NCI-H2196 (cell line): ENCODE data around the gene EEF1AKMT2.

ENCODE experiments used
- DNase-seq: peaks from one replicate; lab custom pipeline; 2025; ENCODE audit not compliant: unreplicated experiment; lab: John Stamatoyannopoulos, UW

The EEF1AKMT2 gene

DNA sequence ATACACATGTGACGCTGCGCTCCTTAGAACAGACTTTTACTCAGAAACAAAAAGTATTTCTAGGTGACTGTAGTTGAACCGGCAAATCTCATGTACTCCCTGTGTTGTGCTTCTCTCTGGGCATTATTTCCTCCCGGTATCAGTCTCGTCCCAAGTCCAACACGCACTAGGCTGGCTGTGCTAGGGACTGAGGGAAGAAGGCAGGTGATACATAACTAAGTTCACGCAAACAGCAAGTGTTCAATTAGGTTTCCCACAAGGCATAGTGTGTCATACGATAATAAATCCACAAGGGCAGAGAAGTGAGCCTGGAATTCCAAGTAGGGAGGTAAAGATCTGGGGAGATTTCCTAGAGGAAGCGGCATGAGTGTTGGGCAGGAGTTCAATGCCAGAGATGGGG, 67.9 kb downstream of the EEF1AKMT2 start:
- DNase-seq = no peak

DNA sequence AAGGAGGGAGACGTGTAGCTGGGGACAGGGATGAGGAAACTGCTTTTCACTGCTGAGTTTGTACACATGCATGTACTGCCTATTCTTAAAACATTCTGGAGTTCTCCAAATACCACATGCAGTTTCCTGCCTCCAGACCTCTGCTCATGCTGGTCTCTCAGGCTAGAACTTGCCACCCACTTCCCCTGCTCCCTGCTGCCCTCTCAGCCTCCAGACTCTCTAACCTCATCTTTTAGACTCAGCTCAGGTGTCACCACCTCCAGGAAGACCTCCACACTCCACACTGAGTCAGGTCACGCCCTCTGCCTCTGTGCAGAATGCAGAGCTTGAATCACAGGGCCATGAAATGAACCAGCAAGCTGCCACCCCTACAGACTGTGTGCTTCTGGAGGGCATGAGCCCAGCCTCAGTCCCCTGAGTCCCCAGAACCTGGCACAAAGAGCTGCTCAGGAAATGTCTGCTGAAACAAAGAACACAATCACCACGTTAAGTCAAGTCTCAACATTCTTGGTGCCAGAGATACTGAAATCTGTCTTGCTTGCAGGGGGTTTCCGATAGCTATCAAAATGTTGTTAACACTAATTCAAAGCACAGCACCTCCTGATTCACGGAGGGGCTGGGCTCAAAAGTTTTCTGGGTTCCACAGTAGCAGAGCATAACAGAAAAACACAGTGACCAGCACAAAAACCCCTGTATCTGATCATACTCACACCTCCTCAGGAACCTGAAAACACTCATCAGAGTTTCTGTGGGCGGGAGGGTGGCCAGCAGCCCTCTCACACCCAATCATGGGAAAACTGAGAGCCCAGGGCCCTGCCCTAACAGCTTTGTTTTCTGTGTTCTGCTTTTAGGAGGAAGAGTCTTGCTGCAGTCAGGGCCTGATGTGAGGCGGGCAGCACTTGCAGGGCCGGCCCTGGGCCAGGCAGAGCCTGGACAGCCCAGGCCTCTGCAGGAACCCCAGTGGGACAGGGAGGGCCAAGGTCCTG, 68.6 kb downstream of the EEF1AKMT2 start:
- DNase-seq = no peak

DNA sequence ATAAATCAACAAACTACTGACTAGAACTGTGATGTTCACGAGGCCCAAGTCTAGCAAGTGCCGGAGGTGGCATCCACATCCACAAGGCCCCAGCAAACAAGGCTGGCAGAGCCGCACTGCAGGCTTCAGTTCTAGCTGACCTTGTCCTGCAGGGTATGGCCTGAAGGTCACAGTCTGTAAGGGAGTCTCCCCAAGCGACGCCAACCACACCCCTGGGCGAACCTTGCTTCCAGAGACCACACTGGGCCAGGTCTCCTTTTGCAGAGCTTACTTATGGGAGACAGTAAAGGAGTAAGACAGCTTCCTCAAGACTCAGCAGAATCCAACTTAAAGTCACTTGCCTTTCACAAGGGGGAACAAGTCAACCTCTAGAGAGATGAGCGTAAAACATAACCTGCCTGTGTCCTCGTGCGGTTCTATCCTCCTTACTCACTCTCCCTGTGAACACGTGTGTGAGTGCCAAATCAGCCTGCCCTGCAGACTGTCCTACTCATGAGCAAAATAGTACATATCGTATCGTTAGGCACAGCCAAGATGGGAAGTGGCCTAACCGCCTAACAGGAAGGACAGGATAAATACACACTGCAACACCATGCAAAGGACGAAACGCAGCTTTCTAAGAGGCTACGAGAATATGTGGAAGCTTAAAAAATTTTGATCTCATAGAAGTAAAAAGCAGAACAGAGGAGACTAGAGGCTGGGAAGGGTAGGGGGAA, 70.2 kb downstream of the EEF1AKMT2 start:
- no peak for DNase-seq

DNA sequence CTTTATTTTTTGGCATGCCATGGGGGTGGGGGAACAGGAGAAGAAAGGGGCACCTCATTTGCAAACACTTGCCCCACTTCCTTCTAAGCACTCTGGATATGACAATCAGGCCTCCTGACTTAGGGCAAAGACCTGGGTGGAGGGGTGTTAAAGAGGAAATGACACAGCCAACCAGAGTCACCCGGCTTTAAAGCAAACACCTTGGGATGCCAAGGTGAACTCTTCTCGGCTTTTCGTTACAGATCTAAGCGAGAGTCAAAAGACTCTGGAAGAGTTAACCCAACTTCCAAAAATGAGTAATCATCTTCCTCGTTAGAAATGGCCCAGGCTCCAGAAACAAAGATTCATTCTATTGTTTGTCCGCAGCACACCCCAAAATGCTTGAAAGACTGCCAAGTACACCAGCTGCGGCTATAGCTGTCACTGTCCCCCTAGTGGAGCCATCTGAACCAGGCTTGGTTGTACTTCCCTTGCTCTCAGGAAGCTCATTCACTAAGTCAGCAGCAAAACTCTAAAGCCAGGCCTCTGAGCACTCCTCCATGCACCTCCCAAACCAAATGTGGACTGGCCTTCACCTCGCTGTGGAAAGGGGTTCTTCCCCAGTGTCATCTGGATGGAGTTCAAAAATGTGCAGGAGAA, 72.4 kb downstream of the EEF1AKMT2 start:
- no peak for DNase-seq

DNA sequence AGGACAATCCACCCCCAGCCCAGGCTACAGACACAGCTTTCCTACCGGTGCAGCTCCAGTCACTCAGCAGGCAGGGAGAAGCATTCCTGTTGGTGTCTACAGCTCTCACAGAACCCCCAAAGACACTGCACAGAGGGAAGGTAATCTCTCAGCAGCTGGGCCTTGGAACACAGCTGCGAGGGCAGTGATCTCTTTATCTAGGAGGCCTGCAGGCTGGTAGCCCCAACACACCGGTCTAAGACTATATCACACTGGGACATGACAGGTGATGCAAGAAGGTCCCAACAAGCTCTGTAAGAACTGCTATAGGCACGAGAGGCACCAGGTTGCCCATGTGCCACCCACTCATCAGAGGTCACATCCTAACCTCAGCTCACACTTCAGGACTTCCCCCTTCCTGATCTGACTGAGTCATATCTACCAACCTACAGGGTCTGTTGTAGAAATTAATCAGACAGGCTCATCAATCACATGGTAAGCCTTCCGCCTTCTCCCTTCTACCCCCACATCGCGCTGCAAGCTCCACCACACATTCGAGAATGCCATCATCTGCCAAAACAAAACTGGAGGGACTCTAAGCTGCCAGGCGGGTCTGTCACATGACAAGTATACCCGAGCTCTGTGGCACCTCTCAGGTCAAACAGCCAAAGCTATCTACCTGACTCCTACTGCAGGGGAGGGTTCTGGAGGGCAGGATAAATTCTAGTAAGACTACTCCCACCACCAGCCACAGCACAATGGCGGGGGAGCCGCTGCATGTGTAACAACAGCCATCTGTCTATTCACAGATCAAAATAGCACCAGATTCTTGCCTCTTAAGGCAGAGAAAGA, 73.6 kb downstream of the EEF1AKMT2 start:
- DNase-seq = no peak

DNA sequence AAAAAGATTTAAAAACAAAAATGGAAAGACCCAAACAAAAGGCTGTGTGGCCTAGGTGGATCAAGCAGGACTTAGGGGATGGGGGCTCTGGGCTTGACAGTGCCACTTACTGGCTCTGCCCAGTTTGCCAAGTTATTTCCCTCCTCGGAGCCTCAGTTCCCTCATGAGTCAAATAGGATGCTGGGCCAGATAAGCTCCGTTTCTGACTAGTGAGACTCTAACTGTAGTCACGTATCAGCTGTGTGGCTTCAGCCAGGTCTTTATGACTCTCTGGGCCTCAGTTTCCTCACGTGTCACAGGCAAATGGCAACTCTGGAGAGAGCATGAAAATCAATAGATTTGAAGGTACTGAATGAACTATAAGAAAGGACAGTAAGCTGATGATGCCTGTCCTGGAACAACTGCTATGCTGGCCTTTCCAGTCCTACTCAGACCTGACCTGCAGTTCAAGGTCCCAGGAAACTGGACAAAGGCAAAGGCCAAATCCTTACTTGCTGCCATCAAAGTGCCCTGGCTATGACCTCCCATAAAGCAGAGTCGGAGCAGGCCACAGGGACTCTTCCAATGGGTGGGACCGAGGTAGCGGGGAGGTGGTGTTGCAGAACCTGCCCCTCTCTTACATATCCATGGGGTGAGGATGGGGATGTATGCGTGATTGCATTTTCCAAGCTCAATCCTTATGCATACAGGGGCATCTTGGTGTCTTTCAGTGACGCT, 74.5 kb downstream of the EEF1AKMT2 start:
- no peak for DNase-seq

DNA sequence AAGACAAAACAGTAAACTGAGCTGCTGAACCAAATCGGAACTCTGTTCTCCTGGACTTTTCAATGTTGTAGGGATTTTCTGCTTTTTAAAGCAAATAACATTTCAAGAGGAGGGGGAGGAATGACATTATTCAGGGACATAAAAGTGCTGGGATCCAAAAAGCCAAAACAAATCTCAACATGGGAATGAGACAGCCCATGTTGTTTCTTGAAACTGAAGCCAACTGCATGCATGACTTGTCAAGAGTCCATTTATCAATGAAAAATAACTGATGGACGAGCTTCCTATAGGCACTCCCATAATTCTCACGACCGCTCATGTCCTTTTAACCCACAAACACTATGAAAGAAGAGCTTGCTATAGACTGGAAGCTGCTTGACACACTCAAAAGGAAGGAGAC, 75.3 kb downstream of the EEF1AKMT2 start:
- DNase-seq = no peak

DNA sequence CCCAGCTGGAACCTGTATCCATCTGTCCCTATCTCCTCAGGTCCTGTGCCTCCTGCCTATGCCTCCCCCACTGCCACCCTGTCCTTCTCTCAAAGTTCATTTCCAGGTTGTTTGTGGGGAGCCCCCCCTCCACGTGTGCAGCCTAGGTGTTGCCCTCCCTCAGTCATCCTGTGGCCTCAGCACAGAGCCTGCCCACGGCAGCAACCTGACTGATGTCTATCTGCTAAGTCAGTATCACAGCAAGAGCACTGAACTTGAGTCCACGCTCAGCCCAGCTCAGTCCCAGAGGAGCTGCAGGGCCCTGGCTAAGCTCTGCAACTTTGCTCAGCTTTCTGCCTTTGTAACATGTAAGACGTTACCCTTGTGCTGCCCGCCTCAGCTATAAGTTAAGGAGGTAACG, 76.2 kb downstream of the EEF1AKMT2 start:
- no peak for DNase-seq

DNA sequence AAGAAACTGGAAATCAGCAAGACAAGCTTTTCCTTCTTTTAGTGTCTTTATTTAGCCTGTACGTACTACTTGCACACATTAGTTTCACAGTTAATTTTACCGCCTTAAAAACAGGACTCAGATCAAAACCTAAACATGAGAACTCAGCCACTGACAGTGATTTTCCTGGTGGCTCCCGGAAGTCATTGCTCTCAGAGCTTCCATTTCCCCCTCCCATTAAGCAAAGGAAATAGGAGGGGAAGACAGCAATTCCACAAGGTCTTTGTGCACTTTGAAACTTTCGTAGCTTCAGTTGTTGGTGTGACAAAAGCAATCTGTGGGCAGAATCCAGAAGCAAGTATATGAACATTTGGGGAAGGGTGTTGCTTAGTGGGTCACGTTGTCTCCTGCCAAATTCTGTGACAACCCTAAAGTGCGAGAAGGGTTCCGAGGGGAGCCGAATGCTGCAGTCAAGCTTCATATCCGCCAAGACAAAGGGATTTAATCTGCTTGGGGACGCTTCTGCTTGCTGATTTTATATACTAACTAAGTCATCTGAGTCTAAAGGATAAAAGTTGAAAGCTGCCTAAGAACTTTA, 77.9 kb downstream of the EEF1AKMT2 start:
- no peak for DNase-seq

DNA sequence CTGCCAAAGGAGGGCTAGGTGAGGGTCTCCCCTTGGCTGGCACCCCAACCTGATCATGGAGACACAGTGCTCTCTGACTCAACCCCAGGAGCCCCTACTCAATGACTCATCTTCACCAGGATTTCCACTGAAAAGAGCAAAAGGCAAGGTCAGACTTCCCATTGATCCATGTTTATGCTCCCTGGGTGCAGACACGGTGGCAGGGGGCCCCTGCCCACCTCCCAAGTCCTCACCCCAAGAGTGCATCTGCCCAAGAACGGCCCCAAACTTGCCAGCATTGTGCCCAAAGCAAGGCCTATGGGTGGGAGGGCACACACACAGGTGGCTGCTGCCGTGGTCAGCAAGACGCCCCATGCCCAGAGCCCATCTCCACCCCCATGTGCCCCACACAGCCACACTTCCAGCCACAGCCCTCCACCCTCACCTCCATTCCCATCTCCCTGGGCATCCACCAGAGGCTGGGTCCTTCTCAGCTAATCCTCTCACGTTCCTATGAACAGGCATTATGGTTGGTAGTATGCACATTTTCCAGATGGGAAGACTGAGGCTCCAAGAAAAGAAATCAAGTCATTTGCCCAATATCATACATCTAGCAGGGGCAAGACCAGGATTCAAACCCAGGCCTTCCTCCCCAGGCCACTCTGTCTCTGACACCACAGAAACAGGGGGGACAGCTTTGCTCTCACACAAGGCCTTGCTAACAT, 78.8 kb downstream of the EEF1AKMT2 start:
- DNase-seq = no peak

DNA sequence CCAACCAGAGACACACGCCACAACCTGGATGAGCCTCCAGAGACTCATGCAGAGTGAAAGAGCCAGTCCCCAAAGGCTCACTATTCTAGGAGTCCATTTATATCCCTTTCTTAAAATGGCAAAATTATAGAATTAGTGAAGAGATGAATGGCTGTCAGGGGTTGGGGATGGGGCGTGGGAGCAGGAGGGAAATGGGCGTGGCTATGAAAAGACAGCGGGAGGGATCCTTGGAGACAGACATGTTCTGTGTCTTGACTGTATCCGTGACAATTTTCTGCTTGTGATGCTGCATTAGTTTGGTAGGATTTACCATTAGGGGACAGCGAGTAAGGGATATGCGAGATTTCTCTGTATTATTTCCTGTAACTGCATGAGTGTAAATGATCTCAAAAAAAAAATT, 80.5 kb downstream of the EEF1AKMT2 start:
- DNase-seq = no peak

DNA sequence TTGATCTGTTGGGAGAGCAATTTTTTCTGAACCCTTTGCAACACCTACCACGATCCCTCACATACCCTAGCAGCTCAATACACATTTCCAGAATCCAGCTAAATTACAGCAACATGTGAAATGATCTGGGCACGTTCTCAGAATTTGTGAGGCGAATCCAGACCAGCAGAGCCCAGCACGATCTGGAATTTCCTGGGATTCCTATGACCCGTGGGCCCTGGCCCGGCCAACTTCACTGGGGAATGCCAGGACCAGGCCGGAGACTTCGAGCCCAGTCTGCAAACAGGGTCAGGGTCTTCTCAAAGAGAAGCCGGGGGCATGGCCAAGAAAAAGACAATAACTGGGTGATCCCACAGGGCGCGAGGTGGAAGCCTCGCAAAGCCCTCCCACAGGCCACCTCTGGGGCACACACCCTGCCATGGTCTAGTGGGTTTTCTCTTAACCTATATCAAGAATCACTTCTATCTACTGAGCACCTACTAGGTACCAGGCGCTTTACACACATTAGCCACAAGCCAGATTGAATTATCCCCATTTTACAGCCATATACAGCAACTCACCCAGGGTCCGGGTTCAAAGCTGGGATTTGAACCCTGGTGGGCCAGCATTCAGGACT, 81.3 kb downstream of the EEF1AKMT2 start:
- no peak for DNase-seq

DNA sequence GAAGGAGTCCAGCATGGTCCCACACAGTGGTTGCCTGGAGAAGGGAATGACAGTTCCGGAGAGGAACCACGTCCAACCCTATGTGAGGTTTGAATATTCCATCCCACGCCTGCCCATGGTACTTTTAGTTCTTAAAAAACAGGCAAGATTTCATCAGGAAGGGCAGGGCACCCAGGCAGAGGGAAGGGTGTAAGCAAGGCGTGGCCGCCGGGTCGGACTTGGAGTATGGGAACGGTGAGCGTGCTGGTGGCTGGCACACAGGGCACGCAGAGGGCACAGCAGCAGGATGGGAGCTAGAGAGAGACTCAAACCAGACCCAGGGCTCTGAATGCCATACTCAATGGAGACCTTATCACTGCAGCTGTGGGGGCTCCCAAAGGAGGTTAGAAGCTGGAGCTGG, 81.8 kb downstream of the EEF1AKMT2 start:
- DNase-seq = no peak

DNA sequence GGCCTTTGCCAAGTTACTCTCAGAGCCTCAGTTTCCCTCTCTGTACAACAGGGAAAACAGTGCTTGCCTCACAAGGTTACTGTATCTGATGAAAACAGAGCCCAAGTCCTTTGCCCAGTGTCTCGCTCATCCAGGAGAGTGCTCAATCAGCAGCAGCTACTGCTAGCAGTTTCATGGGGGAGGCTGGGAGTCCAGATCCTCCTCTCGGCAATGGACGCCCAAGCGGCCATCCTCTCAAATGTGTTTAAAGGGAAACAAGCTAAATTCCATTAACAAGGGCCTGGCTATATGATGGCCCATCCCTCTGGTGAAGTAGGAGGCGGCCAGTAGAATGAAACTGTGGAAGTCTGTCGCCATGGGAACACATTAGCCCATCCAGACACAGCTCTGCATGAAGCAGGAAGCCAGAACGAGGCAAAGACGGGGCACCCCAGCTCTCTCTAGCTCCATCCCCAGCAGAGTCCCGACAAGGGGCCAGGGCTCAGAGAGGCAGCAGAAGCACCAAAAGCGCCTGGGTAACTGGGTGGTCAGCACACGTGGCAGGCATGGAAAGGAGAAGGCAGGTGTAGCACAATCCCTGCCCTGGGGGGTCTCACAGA, 82.7 kb downstream of the EEF1AKMT2 start:
- no peak for DNase-seq

DNA sequence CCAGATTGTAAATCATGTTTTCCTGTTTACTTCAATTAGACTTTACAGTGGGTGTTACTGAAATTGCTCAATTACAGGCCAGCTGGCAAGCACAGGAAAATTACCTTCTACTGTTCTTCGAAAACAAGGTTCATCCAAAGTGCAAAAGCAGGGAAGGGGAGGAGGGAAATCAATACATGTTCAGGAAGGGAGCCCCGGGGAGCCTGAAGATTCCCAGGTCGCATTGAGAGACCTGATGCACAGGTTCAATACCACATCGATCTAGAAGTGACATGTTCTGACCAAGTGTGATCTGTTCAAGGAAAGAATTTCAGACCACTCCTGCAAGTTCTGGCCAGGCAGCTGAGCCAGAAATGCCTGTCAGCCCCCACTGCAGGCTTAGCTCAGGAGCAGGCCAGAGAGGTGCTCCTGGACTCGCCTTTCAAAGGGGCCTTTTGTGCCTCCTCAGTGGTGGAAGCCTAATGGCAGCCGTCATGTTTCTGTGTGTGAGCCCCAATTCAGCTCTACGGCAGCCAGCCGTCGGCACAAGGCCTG, 83.4 kb downstream of the EEF1AKMT2 start:
- DNase-seq = no peak
